A673 (cell line): ENCODE results near the gene TMEM54. TPM values are rescaled to one million over a fixed set of nuclear protein-coding genes. Genes with fewer than 3 reads are reported as not detected.
A peak's percentile ranks its signal among the peaks of the same experiment; 100 is the strongest.

Source experiments
- BruUV-seq: library from RNA; stranded (reverse); fragments of 400-500 nt; replicated peaks from 2 replicates; lab custom pipeline; 2021; lab: Mats Ljungman, UMichigan
- CTCF ChIA-PET: fragments of 300-600 bp; sonication (Branson Sonifier 250); formaldehyde crosslinking; loops from one replicate; lab custom pipeline; 2022; ENCODE audit warnings: antibody characterized with exemption; lab: Charles Lee
- POLR2A ChIA-PET: fragments of 300-600 bp; sonication (Branson Sonifier 250); formaldehyde crosslinking; loops from one replicate; lab custom pipeline; 2022; ENCODE audit warnings: antibody characterized with exemption; ENCODE audit not compliant: low non-redundant PET; lab: Charles Lee
- DNase-seq: peaks from one replicate; pipeline ENCODE4 v3.0.0-alpha.2; 2015; ENCODE audit warnings: low spot score
- H3K27ac ChIP-seq: fragments of 200-600 bp; sonication (generic); 2 replicates; pipeline ENCODE4 v1.5.1; 2016; ENCODE audit warnings: mixed run types, low read depth, mild to moderate bottlenecking, mixed read lengths, antibody characterized with exemption, low read length; ENCODE audit not compliant: poor library complexity, severe bottlenecking
- H3K27me3 ChIP-seq: fragments of 200-600 bp; sonication (generic); replicated peaks from 2 replicates; pipeline ENCODE4 v1.6.1; 2017; ENCODE audit warnings: mixed run types, low read depth, mild to moderate bottlenecking, mixed read lengths, antibody characterized with exemption, low read length; ENCODE audit not compliant: insufficient read depth, poor library complexity
- H3K36me3 ChIP-seq: fragments of 200-600 bp; sonication (generic); 2 replicates; pipeline ENCODE4 v1.6.1; 2016; ENCODE audit warnings: mixed run types, mild to moderate bottlenecking, mixed read lengths, antibody characterized with exemption, low read length; ENCODE audit not compliant: insufficient read depth, poor library complexity, severe bottlenecking
- H3K4me1 ChIP-seq: fragments of 200-600 bp; sonication (generic); 2 replicates; pipeline ENCODE4 v1.6.1; 2017; ENCODE audit warnings: mixed run types, mild to moderate bottlenecking, mixed read lengths, antibody characterized with exemption, low read length; ENCODE audit not compliant: insufficient read depth, poor library complexity, severe bottlenecking
- H3K4me3 ChIP-seq: fragments of 200-600 bp; sonication (generic); 2 replicates; pipeline ENCODE4 v1.5.1; 2016; ENCODE audit warnings: low read depth, mixed run types, mild to moderate bottlenecking, mixed read lengths, low read length; ENCODE audit not compliant: poor library complexity, severe bottlenecking
- H3K9me3 ChIP-seq: fragments of 200-600 bp; sonication (generic); 2 replicates; pipeline ENCODE4 v1.6.1; 2016; ENCODE audit warnings: mixed run types, low read depth, mild to moderate bottlenecking, mixed read lengths, antibody characterized with exemption, low read length; ENCODE audit not compliant: poor library complexity, severe bottlenecking
- EZH2 ChIP-seq: fragments of 200-600 bp; sonication (generic); IDR thresholded peaks from 2 replicates; pipeline ENCODE4 v1.6.1; 2017; ENCODE audit warnings: borderline replicate concordance, low read depth, mild to moderate bottlenecking, mixed read lengths, antibody characterized with exemption, low read length; ENCODE audit not compliant: poor library complexity, severe bottlenecking
- intact Hi-C: fragments of 100-400 bp; cut with micrococcal nuclease; formaldehyde crosslinking; loops from one replicate; pipeline ENCODE4 v1.10.0; 2022; ENCODE audit not compliant: unreplicated experiment
- total RNA-seq: library from RNA; stranded (reverse); gene quantifications from 2 replicates; pipeline ENCODE4 v1.2.3, GENCODE V29; 2021
- TF ChIP-seq, protein P1 (sequence below): fragments of 300-800, 200-600 bp; sonication (generic); conservative IDR thresholded peaks from 2 replicates; pipeline ENCODE4 v1.5.1; 2017; ENCODE audit warnings: low read depth, mild to moderate bottlenecking, antibody characterized with exemption, low read length, moderate library complexity, mixed read lengths

Gene TMEM54
- total RNA-seq, 1 experiment from 2014 or later, result 3.2 TPM

DNA sequence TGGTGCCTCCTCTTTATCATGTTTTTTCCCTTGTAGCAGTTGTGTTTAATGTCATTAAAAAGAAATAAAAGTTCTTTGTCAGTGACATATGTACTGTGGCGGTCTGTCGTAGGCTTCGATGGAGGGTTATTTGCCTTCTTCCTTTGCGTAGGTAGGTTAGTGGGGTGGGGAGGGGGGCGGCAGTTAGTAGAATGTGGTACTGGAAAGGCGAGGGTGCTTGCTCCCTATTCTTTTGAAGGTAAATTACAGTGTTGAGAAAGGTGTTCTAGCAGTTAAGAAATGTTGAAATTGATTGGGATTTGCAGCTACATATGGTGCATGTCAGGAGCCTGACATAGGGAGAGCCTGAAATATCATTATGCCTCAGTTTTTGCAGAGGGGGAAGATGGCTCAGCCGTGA, 42.4 kb downstream of the TMEM54 start:
- intact Hi-C loops, result no loop called here
- H3K36me3 ChIP-seq, result peaks cover 30% of the 10 kb centered on the region
- H3K27ac ChIP-seq, result no peak overlapping the region
- POLR2A ChIA-PET, result no interaction called here
- H3K27me3 ChIP-seq, result no peaks in the 10 kb centered on the region
- H3K9me3 ChIP-seq, result no peaks in the 10 kb centered on the region
- CTCF ChIA-PET, result no interaction called here
- no peak for TF ChIP-seq EZH2
- TF ChIP-seq, protein P1, sequence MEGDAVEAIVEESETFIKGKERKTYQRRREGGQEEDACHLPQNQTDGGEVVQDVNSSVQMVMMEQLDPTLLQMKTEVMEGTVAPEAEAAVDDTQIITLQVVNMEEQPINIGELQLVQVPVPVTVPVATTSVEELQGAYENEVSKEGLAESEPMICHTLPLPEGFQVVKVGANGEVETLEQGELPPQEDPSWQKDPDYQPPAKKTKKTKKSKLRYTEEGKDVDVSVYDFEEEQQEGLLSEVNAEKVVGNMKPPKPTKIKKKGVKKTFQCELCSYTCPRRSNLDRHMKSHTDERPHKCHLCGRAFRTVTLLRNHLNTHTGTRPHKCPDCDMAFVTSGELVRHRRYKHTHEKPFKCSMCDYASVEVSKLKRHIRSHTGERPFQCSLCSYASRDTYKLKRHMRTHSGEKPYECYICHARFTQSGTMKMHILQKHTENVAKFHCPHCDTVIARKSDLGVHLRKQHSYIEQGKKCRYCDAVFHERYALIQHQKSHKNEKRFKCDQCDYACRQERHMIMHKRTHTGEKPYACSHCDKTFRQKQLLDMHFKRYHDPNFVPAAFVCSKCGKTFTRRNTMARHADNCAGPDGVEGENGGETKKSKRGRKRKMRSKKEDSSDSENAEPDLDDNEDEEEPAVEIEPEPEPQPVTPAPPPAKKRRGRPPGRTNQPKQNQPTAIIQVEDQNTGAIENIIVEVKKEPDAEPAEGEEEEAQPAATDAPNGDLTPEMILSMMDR, result no peak
- BruUV-seq, result no TSS peak
- no peaks in the 10 kb centered on the region for H3K4me1 ChIP-seq
- no peak overlapping the region for H3K4me3 ChIP-seq
- DNase-seq, result no peak

DNA sequence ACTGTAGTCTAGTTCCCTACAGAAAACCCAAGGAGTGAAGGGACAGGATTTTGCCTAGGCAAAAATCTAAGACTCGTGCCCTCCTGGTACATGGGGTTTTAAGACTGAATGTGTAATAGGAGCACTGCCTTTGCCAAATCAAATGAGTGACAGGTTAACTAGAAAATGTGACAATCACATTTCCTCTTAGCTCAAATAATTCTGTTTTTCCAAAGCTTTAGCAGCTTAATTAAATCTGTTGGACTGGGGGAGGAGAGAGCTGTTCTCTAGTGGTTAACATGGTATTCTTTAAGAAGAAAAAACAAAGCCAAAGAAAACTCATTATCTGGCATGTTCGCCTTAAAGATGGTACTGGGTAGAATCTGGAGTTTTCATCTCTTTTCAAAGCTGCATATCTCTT, 43.1 kb downstream of the TMEM54 start:
- intact Hi-C loops, result no loop called here
- Histone ChIP-seq H3K27ac (no peak overlapping the region), H3K9me3 (no peaks in the 10 kb centered on the region), H3K4me1 (no peaks in the 10 kb centered on the region), H3K27me3 (no peaks in the 10 kb centered on the region), H3K4me3 (no peak overlapping the region), H3K36me3 (peaks cover 30% of the 10 kb centered on the region)
- no TSS peak for BruUV-seq
- ChIA-PET CTCF (no interaction called here), POLR2A (no interaction called here)
- no peak for DNase-seq
- no peak for TF ChIP-seq EZH2
- TF ChIP-seq, protein P1, result no peak

DNA sequence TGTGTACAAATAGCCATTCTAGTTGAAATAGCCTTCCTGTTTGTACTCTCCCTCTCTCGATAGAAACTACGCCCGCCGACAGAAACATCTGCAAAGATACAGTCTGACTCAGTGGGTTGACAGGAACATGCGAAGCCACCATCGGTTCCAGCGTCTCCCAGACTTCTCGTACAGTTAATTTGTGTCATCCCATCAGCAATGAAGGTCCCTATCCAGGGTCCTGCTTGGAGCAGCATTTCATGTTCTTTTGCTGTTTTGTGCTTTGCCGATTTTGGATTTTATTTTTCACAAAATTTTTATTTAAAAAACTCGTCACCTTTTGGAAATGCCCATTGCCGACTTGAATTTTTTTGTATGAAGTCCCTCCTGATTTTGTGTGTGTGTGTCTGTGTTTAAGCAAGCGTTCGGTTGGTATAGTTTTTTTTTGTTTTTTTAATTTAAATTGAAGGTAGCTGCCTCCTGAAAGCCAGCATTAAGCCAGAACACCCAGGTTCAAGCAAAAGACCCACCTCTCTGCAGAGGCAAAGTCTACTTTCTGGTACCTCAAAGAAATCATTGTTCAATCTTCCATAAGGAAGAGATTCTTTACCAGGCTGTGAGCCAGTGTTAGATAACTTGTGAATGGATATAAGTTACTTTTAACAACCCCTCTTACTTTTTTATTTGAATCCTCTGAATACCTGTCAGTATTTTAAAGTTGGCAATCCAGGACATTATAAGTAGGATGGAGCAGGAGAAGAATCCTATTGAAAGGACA, 45.1 kb downstream of the TMEM54 start:
- ChIA-PET CTCF (no interaction called here), POLR2A (no interaction called here)
- H3K4me1 ChIP-seq, result no peaks in the 10 kb centered on the region
- H3K36me3 ChIP-seq, result peaks cover 30% of the 10 kb centered on the region
- no peak overlapping the region for H3K4me3 ChIP-seq
- no peak overlapping the region for H3K27ac ChIP-seq
- no peaks in the 10 kb centered on the region for H3K27me3 ChIP-seq
- BruUV-seq, result TSS peak; percentile 11
- intact Hi-C loops, result no loop called here
- H3K9me3 ChIP-seq, result no peaks in the 10 kb centered on the region
- DNase-seq, result no peak
- TF ChIP-seq, protein P1, result no peak
- no peak for TF ChIP-seq EZH2
